GM12875 (cell line): ENCODE data around the gene HSPA13.
A peak's percentile ranks its signal among the peaks of the same experiment; 100 is the strongest.

Experiments
- H3K4me3 ChIP-seq: one replicate; pipeline ENCODE4 v1.5.1; 2011; ENCODE audit warnings: low read depth, low read length, control low read depth
- TF ChIP-seq, protein P1 (sequence below): IDR thresholded peaks from 2 replicates; pipeline ENCODE4 v1.5.1; 2011; ENCODE audit warnings: low read depth, mild to moderate bottlenecking, control low read depth, inconsistent platforms, low read length, moderate library complexity, borderline replicate concordance; ENCODE audit not compliant: insufficient read depth

The HSPA13 gene

DNA sequence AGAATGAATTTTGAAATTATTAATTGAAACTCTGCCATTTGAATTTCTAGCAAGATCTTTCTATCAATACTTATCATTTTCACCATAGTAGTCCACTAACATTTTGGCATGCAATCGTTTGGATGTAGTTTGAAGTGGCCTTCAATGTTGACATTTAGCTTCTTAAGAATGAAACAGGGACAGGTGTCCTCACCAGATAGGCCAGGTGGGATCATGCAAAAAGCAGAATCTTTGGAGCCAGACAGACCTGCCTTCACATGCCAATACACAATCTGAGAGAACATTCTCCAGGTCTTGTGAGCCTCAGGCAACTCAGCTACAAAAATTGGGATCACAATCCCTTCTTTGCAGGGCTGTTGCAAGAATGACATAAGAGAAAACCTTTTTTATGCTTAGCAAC, 18.3 kb upstream of the HSPA13 start:
- TF ChIP-seq, protein P1, sequence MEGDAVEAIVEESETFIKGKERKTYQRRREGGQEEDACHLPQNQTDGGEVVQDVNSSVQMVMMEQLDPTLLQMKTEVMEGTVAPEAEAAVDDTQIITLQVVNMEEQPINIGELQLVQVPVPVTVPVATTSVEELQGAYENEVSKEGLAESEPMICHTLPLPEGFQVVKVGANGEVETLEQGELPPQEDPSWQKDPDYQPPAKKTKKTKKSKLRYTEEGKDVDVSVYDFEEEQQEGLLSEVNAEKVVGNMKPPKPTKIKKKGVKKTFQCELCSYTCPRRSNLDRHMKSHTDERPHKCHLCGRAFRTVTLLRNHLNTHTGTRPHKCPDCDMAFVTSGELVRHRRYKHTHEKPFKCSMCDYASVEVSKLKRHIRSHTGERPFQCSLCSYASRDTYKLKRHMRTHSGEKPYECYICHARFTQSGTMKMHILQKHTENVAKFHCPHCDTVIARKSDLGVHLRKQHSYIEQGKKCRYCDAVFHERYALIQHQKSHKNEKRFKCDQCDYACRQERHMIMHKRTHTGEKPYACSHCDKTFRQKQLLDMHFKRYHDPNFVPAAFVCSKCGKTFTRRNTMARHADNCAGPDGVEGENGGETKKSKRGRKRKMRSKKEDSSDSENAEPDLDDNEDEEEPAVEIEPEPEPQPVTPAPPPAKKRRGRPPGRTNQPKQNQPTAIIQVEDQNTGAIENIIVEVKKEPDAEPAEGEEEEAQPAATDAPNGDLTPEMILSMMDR: no peak
- H3K4me3 ChIP-seq: no peak overlapping the region

DNA sequence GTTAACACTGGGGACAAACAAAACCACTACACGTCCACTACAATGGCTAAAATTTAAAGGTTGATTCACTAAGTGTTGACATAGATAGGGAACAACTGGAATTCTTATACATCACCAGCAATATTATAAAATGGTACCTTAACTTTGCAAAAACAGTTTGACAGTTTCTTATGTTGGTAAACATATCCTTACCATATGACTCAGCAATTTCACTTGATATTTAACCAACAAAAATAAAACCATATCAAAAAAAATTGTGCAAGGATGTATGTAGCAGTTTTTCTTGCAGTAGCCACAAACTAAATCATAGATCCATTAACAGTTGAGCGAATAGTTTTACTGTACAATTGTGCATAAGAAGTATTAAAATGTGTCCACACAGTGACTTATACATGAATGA, 5.3 kb upstream of the HSPA13 start:
- TF ChIP-seq, protein P1: no peak
- H3K4me3 ChIP-seq: no peak overlapping the region

DNA sequence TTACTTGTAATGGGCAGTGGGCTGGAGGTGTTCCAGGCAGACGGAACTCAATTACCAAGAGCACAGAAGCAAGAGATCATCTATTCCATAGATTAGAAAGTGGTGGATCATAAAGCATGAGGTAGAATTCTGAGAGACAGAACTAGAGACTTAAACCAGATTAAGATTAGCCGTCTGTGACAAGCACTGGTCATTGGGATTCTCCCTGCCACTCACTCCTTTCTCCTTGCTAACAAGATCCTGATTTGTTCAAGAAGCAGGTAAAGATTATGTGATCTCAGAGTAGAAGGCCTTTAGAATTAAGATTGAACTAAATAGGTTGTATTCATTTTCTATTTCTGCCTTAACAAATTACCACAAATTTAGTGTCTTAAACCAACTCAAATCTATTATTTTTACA, 1.5 kb upstream of the HSPA13 start:
- H3K4me3 ChIP-seq: no peak overlapping the region

DNA sequence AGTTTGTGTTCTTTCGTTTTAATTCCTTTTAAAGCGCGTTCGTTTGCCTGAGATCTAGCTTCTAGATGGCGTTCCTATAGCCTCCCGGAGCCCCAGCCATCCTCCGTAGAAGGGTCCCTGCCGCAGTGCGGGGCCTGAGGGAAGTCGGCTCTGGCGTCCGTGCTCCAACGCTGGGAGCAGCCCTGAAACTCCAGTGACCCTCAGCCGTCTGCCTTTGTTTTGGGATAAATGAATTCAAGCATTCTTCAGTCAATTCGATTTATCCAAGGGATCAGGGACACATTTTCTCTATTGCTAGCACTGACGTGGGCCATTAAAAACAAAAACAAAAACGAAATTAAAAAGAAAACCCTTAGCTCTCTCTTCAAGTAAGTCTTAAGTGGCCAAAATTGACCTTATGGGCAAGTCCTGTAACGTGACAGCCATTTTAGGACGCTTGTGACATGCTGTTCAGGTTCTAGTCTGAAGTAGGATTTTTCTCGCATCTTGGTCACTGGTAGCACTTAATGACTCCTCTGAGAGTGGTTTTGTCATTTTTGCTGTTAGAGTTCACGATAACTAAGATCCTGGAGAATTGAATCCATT, 742 bp upstream of the HSPA13 start:
- H3K4me3 ChIP-seq: peak overlapping the region; percentile 90
- TF ChIP-seq, protein P1: no peak

More for the DNA sequence above, 1.5 kb upstream of the HSPA13 start:
- TF ChIP-seq, protein P1: no peak

DNA sequence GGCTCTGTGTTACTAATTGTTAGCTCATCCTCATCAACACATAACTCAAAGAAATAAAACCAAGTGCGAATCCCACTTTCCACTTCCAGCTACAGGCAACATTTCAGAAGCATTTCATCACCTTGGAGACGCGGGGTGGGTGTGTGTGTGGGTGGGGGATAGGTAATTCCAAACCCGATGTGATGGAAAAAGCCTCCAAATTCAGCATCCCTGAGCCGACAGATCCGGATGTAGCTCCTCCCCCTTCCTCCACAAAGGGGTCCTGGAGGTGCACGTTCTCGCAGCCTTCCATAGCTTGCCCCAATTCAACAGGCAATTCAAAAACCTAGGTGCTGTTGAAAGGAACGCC, 486 bp downstream of the HSPA13 start:
- TF ChIP-seq, protein P1: no peak
- H3K4me3 ChIP-seq: peak overlapping the region; percentile 68

DNA sequence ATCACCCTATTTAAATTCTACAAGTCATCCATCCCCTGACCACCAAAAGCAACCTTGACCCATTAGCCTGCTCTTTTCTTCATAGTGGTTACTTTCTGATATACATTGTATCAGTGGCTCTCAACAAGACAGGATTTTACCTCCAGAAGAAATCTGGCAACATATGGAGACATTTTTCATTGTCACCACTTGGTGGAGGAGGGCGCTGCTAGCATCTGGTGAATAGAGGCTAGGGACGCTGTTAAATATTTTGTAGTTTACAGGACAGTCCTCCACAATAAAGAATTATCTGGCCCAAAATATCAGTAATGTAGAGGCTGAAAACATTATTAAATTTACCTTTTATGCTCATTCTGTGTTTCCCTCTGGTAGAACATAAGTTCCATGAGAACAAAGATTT, 6.1 kb downstream of the HSPA13 start:
- TF ChIP-seq, protein P1: no peak
- no peak overlapping the region for H3K4me3 ChIP-seq

DNA sequence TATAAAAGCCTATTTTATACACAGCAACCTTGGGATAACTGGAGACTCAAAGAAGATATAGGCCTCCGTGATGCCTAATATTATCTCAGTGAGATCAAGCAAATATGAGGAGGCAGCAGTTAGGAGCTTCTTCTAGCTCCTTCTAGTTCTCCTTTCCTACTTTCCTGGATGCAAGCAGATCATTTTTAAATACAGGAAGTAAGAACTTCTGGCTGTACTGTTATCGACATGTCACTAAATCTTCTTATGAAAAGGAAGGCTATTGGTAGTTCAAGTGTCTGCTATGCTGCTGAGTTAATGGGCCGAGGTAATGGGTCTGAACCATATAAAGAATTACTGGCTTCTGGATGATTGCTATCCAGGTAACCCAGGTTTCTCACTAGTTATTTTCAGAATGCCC, 15.9 kb downstream of the HSPA13 start:
- no peak overlapping the region for H3K4me3 ChIP-seq
- TF ChIP-seq, protein P1: no peak
